GM20000 (cell line): ENCODE data around the gene DSCAM.

Experiments used
- DNase-seq: peaks from one replicate; pipeline ENCODE4 v3.0.0; 2012; ENCODE audit warnings: low spot score
- CTCF ChIP-seq: IDR thresholded peaks from 2 replicates; pipeline ENCODE4 v1.5.1; 2012; ENCODE audit warnings: mild to moderate bottlenecking, control low read depth; ENCODE audit errors: extremely low read depth, missing control alignments

The DSCAM gene

GRCh38 chr21:40846103-40846502, 855 bp downstream of the DSCAM start:
- no peak for TF ChIP-seq CTCF
- no peak for DNase-seq

- TF ChIP-seq CTCF: no peak
- DNase-seq: no peak
Measured at GRCh38 chr21:40845441-40845995, 1.4 kb downstream of the DSCAM start.

GRCh38 chr21:40844935-40845334, 2.0 kb downstream of the DSCAM start:
- TF ChIP-seq CTCF: no peak
- DNase-seq: no peak

- no peak for TF ChIP-seq CTCF
- no peak for DNase-seq
Measured at GRCh38 chr21:40842197-40842552, 4.8 kb downstream of the DSCAM start.

- no peak for TF ChIP-seq CTCF
- DNase-seq: no peak
Measured at GRCh38 chr21:40841524-40842196, 5.3 kb downstream of the DSCAM start.

- no peak for DNase-seq
Measured at GRCh38 chr21:40840401-40841125, 6.4 kb downstream of the DSCAM start.

More at GRCh38 chr21:40840401-40841125, 6.4 kb downstream of the DSCAM start:
- no peak for TF ChIP-seq CTCF
